GM19455 (cell line): ENCODE data around the gene CACNG1.
"Not testable (repeated sequence)": the region's sequence is repeated elsewhere in the genome, so short reads cannot be mapped to it uniquely, and the experiment has no call there.

Experiments used
- ATAC-seq: cut with Tn5 transposase; IDR thresholded peaks from one replicate; pipeline ENCODE4 v1.9.1; 2021; ENCODE audit not compliant: unreplicated experiment

Gene CACNG1

DNA sequence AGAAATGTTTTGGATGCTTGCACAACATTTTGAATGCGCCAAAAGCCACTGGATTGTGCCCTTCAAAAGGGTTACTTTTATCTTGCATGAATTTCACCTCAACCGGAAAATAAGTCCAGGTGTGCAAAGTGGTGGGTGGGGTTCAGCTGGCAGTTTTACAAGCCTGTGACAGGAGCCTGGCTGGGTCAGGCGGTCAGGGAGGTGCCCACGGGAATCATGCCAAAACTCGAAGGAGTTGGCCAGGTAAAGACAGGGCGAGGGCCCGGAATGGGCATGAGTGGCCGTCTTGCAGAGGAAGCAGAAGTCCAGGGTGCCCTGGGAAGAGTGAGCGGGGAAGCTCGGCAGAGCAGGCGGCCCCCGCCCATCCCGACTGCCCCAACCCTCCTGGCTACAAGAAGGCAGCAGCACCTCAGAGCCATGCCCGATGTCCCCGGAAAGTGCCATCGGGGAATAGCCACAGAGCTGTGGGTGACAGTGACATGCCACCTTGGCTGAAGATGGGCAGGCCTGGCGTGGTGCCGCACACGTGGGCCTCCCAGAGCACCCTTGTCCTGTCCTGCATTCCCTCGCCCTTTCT, 19.1 kb upstream of the CACNG1 start:
- ATAC-seq: no peak

DNA sequence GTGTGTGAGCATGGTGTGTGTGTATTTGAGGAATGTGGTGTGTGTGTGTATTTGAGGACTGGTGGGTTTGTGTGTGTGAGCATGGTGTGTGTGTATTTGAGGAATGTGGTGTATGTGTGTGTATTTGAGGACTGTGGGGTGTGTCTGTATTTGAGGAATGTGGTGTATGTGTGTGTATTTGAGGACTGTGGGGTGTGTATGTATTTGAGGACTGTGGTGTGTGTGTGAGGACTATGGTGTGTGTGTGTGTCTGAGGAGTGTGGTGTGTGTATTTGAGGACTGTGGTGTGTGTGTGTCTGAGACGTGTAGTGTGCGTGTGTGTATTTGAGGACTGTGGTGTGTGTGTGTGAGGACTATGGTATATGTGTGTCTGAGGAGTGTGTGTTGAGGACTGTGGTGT, 18.0 kb upstream of the CACNG1 start:
- no peak for ATAC-seq

- no peak for ATAC-seq
Observed at GRCh38 chr17:67027031-67027628, 17.2 kb upstream of the CACNG1 start.

GRCh38 chr17:67030641-67031040, 13.7 kb upstream of the CACNG1 start:
- no peak for ATAC-seq

DNA sequence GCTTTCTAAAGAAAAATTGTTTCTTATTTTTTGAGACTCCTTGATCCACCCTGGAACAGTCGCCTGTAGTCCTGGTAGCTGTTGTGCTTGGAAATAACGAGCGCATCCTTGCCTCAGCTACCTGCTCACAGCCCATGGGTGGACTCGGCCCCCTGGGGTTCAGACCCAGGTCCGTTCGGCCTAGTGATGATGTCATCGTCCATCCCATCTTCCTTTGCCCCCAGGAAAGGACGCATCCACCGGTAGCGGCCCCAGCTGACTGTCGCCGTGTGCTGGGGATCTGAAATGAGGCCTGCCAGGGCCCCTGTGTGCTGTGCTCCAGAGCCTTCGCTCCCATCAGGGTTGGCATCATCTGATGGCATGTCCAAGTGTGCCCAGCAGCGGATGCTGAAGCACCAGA, 12.0 kb upstream of the CACNG1 start:
- no peak for ATAC-seq

DNA sequence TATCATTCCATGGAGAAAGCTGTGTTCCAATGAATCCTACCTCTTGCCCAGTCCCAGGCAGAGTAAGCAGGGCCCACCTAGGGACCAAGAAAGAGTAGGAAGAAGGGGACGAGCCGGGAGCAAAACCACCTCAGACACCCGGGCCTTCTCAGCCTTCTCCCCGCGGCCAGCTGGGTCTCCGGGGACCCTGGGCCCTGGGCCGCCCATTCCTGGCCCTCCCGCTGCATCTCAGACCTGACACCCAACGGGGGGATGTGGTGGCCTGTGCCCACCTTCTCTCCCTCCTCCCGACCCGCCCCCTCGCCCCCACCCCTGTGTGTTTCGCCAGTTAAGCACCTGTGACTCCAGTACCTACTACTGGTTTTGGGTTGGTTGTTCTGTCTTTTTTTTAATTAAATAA, 11.4 kb upstream of the CACNG1 start:
- no peak for ATAC-seq

DNA sequence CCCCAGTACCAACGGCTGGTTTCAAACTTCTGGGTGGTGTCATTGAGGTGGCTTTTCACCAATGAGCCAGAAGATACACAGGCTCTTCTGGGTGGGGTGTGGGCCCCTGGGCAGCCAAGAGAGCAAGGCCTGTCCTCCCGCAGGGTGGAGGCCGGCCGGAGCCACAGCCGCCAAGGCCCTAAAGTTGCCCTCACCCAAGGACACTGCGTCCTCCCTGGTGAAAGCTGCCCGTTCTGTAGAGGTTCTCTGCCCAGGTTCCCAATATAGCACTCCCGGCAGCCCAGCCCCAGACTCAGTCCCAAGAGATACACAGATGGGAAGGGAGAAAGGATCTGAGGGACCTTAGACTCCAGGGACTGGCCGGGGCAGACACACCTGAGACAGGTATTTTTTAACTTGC, 10.7 kb upstream of the CACNG1 start:
- ATAC-seq: no peak

GRCh38 chr17:67035131-67036083, 8.9 kb upstream of the CACNG1 start:
- ATAC-seq: peak; percentile 71

GRCh38 chr17:67038861-67039365, 5.4 kb upstream of the CACNG1 start:
- ATAC-seq: no peak

- ATAC-seq: no peak
Observed at GRCh38 chr17:67040652-67041051, 3.7 kb upstream of the CACNG1 start.

GRCh38 chr17:67041119-67041518, 3.2 kb upstream of the CACNG1 start:
- ATAC-seq: not testable (repeated sequence)

GRCh38 chr17:67041531-67041930, 2.8 kb upstream of the CACNG1 start:
- ATAC-seq: no peak

DNA sequence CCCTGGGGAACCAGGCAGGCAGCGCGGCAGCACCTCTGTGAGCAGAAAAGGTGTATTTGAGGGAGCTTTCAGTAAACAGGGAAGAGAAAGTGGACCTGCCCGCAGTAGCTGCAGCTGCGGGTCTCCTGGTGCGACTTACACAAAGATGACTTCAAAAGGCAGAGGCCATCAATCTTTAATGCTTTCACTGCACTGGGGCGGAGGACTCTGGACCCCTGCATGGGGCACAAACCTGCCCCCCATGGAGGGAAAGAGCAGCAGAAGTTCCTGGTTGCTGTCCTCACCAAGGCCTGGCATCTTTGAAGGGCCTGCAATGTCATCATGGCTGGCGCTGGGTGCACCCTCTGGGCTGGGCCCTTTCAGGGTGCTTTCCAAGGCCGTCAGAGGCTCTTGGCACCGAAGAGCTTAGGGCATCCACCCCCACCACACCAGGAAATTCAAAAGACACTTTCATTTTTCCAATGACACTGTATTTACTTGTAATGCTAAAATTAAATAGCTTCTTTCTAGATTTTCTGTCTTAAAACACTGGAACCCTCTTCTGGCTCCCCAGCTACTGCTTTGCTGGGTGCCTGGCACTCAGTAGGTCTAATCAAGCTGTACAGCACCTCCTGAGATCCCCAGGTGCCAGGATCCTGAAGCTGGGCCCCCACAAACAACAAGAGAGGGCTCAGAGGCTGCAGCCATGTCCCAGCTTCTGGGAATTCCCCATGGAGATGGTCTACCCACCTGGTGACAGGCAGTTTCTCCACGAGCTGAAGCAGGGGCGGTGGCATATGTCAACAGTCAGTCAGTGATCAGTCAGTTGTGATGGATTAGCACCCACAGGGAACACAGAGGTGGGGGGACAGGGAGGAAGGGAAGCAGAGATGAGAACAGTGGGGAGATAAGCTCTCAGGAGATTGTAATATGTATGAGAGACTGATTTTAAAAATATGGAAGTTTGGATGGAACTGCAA, 2.1 kb upstream of the CACNG1 start:
- no peak for ATAC-seq

GRCh38 chr17:67043283-67043682, 1.1 kb upstream of the CACNG1 start:
- no peak for ATAC-seq

DNA sequence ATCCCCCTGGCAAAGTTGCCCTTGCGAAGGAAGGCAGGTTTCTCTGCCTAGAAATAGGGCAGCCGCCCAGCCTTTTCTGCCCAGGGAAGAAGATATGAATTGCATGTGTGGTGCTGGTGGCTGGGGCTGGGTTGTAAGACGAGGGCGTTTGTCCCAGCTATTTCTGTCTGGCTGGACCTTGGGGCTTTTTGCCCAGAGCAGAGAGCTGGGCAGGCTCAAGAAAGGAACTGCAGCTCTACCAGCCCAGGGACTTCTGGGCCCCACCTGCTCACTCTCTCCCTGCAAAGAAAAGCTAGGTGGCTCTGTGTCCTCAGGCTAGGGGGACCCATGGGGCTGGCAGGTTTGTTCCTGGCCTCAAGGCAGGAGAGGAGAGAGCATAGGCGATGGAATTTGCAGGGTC, 586 bp downstream of the CACNG1 start:
- no peak for ATAC-seq

GRCh38 chr17:67046398-67046797, 2.0 kb downstream of the CACNG1 start:
- ATAC-seq: no peak

GRCh38 chr17:67047382-67047781, 3.0 kb downstream of the CACNG1 start:
- no peak for ATAC-seq

DNA sequence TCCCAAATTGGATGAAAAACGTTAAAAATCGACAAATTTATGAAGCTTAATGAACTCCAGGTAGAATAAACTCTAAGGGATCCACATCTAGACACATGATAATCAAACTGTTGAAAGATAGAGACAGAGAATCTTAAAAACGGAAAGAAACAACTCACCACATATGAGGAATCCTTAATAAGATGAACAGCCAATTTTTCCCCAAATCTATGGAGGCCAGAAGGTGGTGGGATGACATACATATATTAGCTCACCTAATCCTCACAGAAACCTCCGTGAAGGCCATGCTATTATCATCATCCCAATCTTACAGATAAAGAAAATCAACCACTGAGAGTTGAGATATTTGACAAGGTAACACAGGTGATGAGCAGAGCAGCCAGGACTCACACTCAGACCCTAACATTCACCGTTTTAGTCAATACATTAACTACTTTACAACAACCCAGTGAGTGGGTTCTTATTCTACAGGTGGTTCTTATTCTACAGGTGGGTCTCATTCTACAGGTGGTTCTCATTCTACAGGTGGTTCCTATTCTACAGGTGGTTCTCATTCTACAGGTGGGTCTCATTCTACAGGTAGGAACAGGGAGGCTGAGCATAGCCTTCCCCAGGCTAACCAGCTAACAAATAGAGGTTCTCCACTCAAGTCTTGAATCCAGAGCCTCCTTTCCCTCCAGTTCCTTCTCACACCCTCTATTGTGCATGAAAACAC, 4.8 kb downstream of the CACNG1 start:
- ATAC-seq: no peak

DNA sequence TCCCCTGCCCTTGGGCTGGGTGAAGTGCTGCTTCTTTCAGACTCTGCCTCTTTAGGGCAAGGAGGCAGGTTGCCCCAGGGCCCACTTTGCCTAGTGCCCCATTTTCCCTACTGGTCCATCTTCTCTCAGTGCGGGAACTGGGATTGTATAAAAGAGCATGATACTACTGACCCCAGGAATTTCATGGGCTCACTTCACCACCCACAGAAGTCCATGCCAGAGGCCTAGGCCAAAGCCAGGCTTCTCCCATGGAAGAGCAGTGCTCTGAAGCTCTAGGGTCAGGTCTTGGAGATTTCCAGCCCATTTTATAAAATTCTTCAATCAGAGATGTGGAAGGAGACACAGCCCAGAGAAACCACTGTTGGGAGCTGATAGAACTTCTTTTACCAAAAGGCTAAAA, 5.7 kb downstream of the CACNG1 start:
- no peak for ATAC-seq

DNA sequence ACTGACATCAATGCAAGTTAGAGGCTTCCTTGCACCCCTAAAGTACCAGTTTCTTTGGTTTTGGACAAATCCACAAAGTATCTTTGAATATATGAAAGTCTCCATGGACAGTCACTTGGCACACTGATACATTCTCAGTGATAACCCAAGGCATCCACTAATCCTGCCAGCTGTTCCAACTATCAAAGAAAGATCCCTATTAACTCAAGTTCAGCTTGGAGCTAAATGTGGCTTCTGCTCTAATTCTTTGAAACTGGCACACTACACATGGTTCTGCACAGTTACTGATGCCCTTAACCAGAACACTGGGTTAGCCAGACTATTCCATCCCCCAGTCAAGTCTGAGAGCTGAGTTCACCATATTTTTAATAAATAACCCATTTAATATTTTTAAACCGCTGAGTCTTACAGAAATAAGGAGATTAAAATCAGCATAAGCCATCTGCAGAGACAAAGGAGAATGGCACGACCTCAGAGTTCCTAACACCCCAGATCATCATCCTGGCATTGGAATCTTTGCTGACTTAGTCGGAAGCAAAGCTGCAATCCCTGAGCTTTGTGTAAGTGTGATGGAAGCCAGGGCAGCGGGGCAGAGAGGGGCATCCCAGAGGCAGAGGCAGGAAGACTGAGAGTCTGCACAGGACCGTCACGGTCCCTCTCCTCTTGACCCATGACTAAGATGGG, 6.3 kb downstream of the CACNG1 start:
- no peak for ATAC-seq
